ENCODE measurements around the gene ALOX5AP. TPM values are rescaled to one million over a fixed set of nuclear protein-coding genes. Genes with fewer than 3 reads are reported as not detected.

The ALOX5AP gene
- total RNA-seq, 1 donor = 0.43 TPM

- H3K4me3 ChIP-seq (ENCODE audit: low read depth, low read length) = no peak overlapping the region
- no peak for DNase-seq (ENCODE audit: low read depth)
- TF ChIP-seq CTCF (IDR thresholded peaks at IDR 0.05; ENCODE audit: insufficient read depth, low read depth, low read length) = no peak
Observed at GRCh38 chr13:30735872-30736175, 481 bp downstream of the ALOX5AP start.

GRCh38 chr13:30736461-30737320 lies 1.3 kb downstream of the ALOX5AP start:
- H3K4me3 ChIP-seq (ENCODE audit: low read depth, low read length) = no peak overlapping the region
- no peak for DNase-seq (ENCODE audit: low read depth)
- no peak for TF ChIP-seq CTCF (IDR thresholded peaks at IDR 0.05; ENCODE audit: insufficient read depth, low read depth, low read length)

GRCh38 chr13:30737511-30738337 lies 2.4 kb downstream of the ALOX5AP start:
- DNase-seq (ENCODE audit: low read depth) = no peak
- H3K4me3 ChIP-seq (ENCODE audit: low read depth, low read length) = no peak overlapping the region
- TF ChIP-seq CTCF (IDR thresholded peaks at IDR 0.05; ENCODE audit: insufficient read depth, low read depth, low read length) = no peak

- DNase-seq (ENCODE audit: low read depth) = no peak
- TF ChIP-seq CTCF (IDR thresholded peaks at IDR 0.05; ENCODE audit: insufficient read depth, low read depth, low read length) = no peak
- H3K4me3 ChIP-seq (ENCODE audit: low read depth, low read length) = no peak overlapping the region
Observed at GRCh38 chr13:30738526-30739236, 3.3 kb downstream of the ALOX5AP start.

DNA sequence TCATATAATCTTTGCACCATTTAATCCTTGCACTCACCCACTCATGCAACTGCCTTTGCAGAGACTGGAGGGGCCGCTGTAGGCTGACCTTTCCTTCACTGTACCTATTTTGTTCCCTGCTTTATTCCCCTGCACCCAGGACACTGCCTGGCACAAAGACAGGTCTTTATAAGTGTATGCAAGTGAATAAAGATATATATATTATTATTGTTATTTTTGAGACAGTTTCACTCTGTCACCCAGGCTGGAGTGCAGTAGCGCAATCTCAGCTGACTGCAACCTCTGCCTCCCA lies 3.8 kb downstream of the ALOX5AP start:
- no peak overlapping the region for H3K4me3 ChIP-seq (ENCODE audit: low read depth, low read length)
- TF ChIP-seq CTCF (IDR thresholded peaks at IDR 0.05; ENCODE audit: insufficient read depth, low read depth, low read length) = no peak
- no peak for DNase-seq (ENCODE audit: low read depth)

- H3K4me3 ChIP-seq (ENCODE audit: low read depth, low read length) = peak overlapping the region; percentile 22
- DNase-seq (ENCODE audit: low read depth) = peak; percentile 90
- no peak for TF ChIP-seq CTCF (IDR thresholded peaks at IDR 0.05; ENCODE audit: insufficient read depth, low read depth, low read length)
Observed at GRCh38 chr13:30739761-30740642, 4.7 kb downstream of the ALOX5AP start.
